8988T (cell line): ENCODE measurements around the gene IRF5.
"Not testable (repeated sequence)": the region's sequence is repeated elsewhere in the genome, so short reads cannot be mapped to it uniquely, and the experiment has no call there.

Source experiments
- DNase-seq: peaks from one replicate; pipeline ENCODE4 v3.0.0; 2011

IRF5 gene

DNA sequence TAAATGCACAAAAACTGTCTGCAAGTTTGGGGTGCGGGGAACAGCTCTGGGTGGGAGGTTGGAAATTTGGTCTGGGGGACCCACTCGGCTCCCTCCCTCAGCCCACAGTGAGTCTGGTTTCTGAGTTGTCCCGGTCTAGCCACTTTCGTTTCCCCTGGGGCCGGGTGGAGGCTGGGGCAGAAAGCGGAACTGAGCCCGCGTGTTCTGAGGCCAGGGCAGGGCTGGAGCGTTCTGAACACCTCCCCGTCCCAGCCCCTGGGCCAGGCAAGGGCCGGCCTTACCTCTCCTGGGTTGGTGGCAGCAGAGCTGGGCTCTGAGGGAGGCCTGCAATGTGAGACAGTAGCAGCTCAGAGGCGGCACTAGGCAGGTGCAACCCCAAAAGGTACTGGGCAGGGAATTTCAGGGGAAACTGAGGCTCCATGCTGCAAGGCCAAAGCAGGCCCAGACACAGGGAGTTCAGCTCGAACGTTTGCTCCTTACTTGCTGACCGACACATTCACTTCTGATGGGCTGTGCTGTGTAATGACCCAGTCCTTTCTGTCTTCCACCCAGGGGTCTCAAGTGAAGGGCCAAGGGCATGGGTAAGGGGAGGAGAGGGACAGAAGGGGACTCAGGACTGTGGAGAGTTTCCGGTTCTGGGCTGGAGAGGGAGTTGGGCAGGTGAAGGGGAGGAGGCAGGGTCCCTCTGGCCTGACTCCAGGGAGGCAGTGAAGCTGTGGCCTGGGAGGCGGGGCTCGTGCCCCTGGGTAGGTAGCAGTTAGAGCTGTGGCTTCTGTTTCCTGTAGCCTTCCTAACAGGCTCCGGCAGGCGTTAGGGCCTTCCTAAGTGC lies 3.0 kb downstream of the IRF5 start:
- DNase-seq: no peak

DNA sequence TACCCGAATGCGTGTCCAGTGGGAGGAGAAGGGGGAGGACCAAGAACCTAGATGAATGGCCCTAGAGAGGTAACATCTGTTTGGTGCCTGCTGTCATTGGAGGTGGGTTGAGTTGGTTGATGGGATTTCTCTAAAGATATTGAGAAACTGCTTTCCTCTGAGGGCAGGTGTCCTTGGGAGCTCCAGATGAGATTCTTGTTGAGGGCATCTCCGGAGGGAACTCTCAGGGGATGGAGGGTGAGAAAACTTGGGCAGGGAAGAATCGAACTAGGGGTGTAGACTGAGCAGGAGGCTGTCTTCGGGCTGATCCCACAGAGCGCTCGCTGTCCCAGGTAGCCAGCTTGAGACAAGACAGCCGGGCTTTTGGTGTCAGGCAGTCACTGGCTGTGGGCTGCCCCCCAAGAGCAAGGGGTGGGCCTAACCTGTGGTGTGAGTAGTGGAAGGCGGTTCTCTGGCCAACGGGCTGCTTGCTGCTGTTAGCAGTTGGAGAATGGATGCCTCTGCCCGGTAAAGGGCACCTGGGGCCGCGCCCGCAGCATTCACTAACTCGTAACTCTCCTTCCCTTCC lies 3.7 kb downstream of the IRF5 start:
- no peak for DNase-seq

DNA sequence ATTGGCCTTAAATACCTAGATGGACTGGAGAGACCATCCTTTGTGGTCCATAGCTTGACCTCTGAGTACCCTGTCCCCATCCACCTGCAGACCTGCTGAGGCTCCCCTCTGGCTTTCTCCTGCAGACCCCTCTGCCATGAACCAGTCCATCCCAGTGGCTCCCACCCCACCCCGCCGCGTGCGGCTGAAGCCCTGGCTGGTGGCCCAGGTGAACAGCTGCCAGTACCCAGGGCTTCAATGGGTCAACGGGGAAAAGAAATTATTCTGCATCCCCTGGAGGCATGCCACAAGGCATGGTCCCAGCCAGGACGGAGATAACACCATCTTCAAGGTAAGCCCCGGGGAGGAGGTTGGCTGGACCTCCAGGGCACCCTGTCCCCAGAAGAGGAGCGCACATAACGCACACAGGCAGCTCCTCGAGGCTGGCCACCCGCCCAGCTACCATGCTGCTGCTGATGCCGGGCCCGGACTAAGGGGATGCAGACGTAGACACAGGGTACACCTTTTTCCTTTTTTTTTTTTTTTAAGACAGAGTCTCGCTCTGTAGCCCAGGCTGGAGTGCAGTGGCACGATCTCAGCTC lies 4.3 kb downstream of the IRF5 start:
- no peak for DNase-seq

DNA sequence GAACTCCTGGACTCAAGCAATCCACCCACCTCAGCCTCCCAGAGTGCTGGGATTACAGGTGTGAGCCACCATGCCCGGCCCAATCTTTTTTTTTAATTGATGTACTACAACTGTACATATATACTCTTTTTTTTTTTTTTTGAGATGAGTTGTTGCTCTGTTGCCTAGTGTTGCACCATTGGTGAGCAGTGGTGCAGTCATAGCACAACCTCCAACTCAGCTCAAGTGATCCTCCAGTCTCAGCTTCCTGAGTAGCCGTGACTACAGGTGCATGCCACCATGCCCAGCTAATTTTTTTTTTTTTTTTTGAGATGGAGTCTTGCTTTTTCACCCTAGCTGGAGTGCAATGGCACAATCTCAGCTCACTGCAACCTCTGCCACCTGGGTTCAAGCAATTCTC lies 5.5 kb downstream of the IRF5 start:
- DNase-seq: not testable (repeated sequence)

DNA sequence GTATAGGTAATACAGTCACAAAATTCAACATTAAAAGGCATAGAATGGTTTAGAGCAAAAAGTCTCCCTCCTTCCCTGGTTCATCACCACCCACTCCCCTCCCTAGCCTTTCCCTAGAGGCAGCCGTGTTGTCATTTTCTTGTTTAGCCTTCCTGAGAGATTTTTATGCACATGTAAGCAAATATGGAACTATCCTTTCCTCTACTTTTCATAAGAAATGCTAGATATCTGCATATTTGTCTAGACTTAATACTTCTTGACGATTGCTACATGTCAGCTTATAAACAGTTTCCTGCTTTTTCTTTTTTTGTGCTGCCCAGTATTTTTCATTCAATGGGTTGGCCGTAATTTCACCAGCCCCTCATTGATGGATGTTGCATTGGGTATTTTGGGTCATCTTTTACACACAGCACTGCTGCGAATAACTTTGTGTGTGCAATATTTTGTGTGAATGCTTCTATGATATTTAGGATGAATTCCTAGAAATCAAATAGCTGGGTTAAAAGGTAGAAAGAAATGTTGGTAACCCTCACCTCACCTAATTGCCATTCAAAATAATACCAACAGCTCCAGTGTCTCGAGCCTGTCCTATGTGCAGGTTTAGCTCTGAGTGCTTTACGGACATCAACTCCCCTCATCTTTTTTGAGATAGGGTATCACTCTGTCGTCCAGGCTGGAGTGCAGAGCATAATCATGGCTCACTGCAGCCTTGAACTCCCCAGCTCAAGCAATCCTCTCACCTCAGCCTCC lies 6.9 kb downstream of the IRF5 start:
- DNase-seq: no peak

DNA sequence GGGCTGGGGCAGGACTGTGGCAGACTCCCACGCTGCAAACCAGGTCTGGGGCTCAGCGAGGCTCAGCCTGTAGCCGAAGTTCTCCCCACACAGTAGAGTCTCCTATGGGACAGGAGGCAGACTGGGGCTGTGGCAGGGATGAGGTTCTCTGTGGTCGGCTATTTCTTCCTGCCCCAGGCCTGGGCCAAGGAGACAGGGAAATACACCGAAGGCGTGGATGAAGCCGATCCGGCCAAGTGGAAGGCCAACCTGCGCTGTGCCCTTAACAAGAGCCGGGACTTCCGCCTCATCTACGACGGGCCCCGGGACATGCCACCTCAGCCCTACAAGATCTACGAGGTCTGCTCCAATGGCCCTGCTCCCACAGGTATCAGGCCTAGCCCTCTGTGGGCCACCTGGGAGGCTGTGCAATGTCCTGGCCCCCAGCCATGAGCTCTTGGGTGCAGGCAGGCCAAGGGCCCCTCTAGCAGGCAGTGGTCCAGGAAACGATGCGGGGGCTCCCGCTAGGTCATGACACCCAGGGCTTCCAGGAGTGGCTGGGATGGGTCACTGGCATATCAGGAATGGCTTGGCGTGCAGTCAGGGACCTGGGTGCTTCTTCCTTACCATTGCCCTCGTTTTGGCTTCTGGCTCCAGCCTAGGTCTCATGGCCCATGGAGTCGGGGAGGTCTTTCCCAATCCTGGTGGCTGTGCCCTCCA lies 8.1 kb downstream of the IRF5 start:
- no peak for DNase-seq

DNA sequence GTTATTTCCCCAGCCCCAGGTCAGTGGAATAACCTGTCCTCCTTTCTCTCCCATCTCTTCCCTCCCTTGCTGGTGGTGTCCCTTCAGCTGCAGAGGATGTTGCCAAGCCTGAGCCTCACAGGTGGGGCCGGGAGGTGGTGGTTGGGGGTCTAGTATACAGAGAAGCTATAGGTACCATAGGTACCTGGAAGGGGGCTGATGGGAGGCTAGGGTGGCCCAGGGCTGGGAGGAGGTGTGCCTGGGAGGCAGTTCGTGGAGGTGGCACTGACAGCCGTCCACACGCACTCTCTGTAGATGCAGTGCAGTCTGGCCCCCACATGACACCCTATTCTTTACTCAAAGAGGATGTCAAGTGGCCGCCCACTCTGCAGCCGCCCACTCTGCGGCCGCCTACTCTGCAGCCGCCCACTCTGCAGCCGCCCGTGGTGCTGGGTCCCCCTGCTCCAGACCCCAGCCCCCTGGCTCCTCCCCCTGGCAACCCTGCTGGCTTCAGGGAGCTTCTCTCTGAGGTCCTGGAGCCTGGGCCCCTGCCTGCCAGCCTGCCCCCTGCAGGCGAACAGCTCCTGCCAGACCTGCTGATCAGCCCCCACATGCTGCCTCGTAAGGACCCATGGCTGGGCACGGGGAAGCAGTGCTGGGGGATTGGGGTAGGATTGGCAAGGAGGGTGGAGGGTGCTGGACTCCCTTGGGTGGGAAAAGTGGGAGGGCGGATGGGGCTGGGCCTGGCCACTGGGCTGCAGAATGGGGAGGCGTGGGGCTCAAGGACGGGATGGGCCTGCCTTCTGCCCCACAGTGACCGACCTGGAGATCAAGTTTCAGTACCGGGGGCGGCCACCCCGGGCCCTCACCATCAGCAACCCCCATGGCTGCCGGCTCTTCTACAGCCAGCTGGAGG lies 9.5 kb downstream of the IRF5 start:
- no peak for DNase-seq

DNA sequence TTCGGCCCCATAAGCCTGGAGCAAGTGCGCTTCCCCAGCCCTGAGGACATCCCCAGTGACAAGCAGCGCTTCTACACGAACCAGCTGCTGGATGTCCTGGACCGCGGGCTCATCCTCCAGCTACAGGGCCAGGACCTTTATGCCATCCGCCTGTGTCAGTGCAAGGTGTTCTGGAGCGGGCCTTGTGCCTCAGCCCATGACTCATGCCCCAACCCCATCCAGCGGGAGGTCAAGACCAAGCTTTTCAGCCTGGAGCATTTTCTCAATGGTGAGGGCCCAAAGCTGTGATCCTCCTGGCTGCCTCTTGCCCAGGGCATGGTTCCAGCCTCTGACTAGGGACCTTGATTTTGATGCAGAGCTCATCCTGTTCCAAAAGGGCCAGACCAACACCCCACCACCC lies 10.1 kb downstream of the IRF5 start:
- DNase-seq: no peak

GRCh38 chr7:128948312-128948973 lies 10.7 kb downstream of the IRF5 start:
- DNase-seq: no peak

- no peak for DNase-seq
Measured at GRCh38 chr7:128948976-128949760, 11.4 kb downstream of the IRF5 start.

GRCh38 chr7:128951296-128951695 lies 13.6 kb downstream of the IRF5 start:
- no peak for DNase-seq

DNA sequence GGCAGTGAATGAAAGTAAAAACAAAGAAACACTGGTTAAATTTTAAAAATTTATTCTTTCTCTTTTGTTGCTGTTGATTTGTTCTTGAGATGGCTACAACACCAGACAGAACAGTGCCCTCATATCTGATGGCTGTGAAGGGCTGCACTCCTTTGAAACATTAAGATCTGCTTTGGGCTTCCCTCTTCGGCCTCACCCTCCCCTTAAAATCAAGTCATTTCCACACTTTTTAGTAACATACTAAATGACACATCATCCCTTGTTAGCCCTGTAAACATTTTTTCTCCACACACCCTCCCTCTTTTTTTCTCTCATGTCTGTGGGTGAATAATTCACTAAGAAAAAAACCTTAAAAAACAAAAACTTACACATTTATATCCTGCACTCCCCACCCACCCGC lies 16.4 kb downstream of the IRF5 start:
- DNase-seq: no peak

- no peak for DNase-seq
Measured at GRCh38 chr7:128954830-128955802, 17.4 kb downstream of the IRF5 start.

DNA sequence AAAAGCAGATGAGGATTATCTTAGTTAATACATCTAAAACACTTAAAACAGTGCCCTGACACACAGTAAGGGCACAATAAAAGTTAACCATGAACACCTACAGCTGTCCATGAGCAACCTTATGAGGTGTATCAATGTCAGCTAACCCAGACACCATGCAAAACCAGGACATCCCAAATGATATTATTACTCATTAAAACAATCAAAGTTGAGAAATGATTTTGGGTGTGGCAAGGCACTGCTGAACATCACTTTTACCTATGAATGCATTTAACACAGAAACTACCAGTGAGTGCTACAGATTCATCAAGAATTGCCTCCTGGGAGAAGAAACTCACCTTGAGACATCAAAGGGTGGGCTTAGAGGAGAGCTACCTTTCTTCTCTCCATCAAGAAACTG lies 18.3 kb downstream of the IRF5 start:
- DNase-seq: no peak

DNA sequence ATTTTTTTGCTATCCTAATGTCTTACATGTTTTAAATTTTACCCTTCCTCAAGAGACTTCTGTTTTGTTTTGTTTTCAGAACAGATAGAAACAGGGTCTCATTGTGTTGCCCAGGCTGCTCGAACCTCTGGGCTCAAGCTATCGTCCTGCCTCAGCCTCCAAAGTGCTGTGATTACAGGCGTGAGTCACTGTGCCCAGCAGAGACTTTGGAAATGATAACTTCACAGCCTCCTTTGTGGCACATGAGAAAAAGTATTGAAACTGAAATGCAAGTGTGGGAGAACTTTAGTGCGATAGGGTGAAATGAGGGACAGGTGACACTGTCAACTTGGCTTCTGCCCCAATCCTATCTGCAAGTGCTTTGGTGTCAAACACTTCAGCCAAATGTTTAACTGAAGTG lies 21.6 kb downstream of the IRF5 start:
- no peak for DNase-seq

DNA sequence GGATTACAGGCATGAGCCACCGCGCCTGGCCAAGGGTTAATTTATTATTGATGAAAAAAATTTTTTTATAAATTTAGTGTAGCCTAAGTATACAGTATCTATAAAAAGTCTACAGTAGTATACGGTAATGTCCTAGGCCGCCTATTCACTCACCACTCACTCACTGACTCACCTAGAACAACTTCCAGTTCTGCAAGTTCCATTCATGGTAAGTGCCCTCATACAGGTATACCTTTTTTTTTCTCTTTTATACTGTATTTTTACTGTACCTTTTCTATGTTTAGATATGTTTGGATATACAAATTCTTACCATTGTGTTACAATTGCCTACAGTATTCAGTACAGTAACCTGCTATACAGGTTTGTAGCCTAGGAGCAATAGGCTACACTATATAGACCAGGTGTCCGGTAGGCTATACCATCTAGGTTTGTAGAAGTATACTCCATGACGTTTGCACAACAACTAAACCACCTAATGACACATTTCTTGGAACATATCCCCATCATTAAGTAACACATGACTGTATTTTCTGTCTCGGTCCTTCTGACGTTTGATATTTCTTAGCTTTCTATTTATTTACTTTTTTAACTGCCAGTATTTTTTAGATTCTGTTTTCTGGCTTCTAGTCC lies 23.4 kb downstream of the IRF5 start:
- no peak for DNase-seq

- no peak for DNase-seq
Measured at GRCh38 chr7:128962899-128963298, 25.2 kb downstream of the IRF5 start.

- DNase-seq: no peak
Measured at GRCh38 chr7:128963327-128963757, 25.6 kb downstream of the IRF5 start.

DNA sequence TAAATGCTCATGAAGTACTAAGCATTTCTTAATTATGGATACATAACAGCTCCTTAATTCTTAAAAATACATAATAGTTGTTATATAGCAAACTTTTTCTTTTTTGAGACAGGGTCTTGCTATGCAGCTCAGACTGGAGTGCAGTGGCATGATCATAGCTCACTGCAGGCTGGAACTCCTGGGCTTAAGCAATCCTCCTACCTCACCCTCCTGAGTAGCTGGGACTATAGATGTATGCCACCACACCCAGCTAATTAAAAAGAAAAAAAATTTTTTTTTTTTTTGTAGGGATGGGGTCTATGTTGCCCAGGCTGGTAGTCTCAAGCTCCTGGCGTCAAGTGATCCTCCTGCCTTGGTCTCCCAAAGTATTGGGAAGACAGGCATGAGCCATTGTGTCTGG lies 30.9 kb downstream of the IRF5 start:
- DNase-seq: no peak
